ENCODE measurements around the gene GAB3. TPM values are rescaled to one million over a fixed set of nuclear protein-coding genes. Genes with fewer than 3 reads are reported as not detected.

The GAB3 gene
- total and polyA plus RNA-seq, 9 of the 15 experiments (the other 6 are each of a cell fraction or from before 2014, with no cell fraction given) = 16.1 to 31.4 (median 20.2) TPM

- no peak for TF ChIP-seq ZNF318 (IDR thresholded peaks at IDR 0.05; ENCODE audit: borderline replicate concordance in 1 of 2, low read depth in 1 of 2)
- no peak for TF ChIP-seq CC2D1A (IDR thresholded peaks at IDR 0.05)
- no peak for TF ChIP-seq ZBTB33 (CRISPR knock-in tag; IDR thresholded peaks at IDR 0.05)
- TF ChIP-seq POLR2AphosphoS5 (IDR thresholded peaks at IDR 0.05; ENCODE audit: control insufficient read depth, insufficient read depth, low read depth, low read length) = no peak; the same call in 1 of the 2 replicates
- no peak for TF ChIP-seq TEAD2 (tag; IDR thresholded peaks at IDR 0.05)
- no peak for TF ChIP-seq MED1 (CRISPR knock-in tag; IDR thresholded peaks at IDR 0.05; ENCODE audit: borderline replicate concordance)
- TF ChIP-seq ZNF398 (CRISPR knock-in tag; IDR thresholded peaks at IDR 0.05) = no peak
- no peak for TF ChIP-seq DACH1 (IDR thresholded peaks at IDR 0.05; ENCODE audit: partially characterized antibody)
- peak; percentile 36; the same call in 1 of the 2 replicates for TF ChIP-seq ZEB2 (IDR thresholded peaks at IDR 0.05)
- no peak for TF ChIP-seq POLR3G (IDR thresholded peaks at IDR 0.05; ENCODE audit: extremely low read depth, insufficient read length, insufficient replicate concordance)
- TF ChIP-seq NR2C1 (IDR thresholded peaks at IDR 0.05) = no peak
- no peak for TF ChIP-seq NR2C1 (tag; IDR thresholded peaks at IDR 0.05)
- TF ChIP-seq KDM5B (IDR thresholded peaks at IDR 0.05; ENCODE audit: insufficient replicate concordance, low read depth, low read length) = no peak
- no peak for TF ChIP-seq BRD9 (IDR thresholded peaks at IDR 0.05; ENCODE audit: low read depth, partially characterized antibody)
- TF ChIP-seq COPS2 (conservative IDR thresholded peaks at IDR 0.05) = no peak
- TF ChIP-seq PPARD (CRISPR knock-in tag; IDR thresholded peaks at IDR 0.05) = no peak
Measured at GRCh38 chrX:154784149-154784995, 33.5 kb upstream of the GAB3 start (continued).

Data from K562 (cell line).